ENCODE results near the gene COL2A1. TPM values are rescaled to one million over a fixed set of nuclear protein-coding genes. Genes with fewer than 3 reads are reported as not detected.

The COL2A1 gene
- total RNA-seq, 1 experiment from 2014 or later, result 10.8 TPM

DNA sequence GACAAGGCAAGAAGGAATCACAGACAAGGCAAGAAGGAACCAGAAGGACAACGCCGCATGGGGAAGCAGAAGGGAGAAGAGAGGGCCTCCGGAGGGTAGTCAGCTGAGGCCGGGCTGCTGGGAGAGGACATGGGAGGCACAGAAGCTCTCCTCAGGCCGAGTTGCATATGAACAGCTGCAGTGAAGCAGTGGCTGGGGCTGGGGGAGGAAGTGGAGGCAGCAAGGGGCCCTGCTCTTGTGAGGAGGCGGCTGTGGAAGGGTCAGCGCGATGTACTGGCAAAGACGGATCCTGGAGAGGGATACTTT, 62.8 kb downstream of the COL2A1 start:
- H3K36me3 Mint-ChIP-seq (ENCODE audit: insufficient read depth in 1 of 3, low read depth in 3 of 3), result no peaks in the 10 kb centered on the region
- Histone ChIP-seq H2AK5ac (ENCODE audit: insufficient read length, low read length) (no peak overlapping the region), H3K23me2 (ENCODE audit: insufficient read length, low read depth, low read length, poor library complexity, severe bottlenecking) (peaks cover 2% of the 10 kb centered on the region), H3K14ac (ENCODE audit: insufficient read depth, low read length) (0 out of 2 replicates have a peak overlapping the region, but pooled peaks have one; percentile 16), H3K79me2 (ENCODE audit: insufficient read depth, low read length) (no peaks in the 10 kb centered on the region), H3K27me3 (ENCODE audit: insufficient read depth, low read length) (no peaks in the 10 kb centered on the region), H4K5ac (ENCODE audit: insufficient read length, low read depth, low read length) (no peak overlapping the region), H3T11ph (ENCODE audit: low read length) (no peak overlapping the region), H2BK15ac (ENCODE audit: low read depth, low read length) (no peak overlapping the region), H3K4me1 (ENCODE audit: insufficient read depth, low read length) (no peaks in the 10 kb centered on the region), H3K18ac (ENCODE audit: insufficient read length, low read depth, low read length) (no peak overlapping the region), H4K91ac (ENCODE audit: insufficient read length, low read depth, low read length) (no peak overlapping the region), H3K79me1 (ENCODE audit: insufficient read depth, low read depth, low read length, poor library complexity, severe bottlenecking) (no peaks in the 10 kb centered on the region), H3K27ac (ENCODE audit: insufficient read length, low read depth, low read length) (no peak overlapping the region), H3K56ac (ENCODE audit: insufficient read length, low read depth, low read length) (no peak overlapping the region), H4K8ac (replicated peaks; ENCODE audit: insufficient read length, low read depth, low read length) (no peak overlapping the region), H3K4ac (ENCODE audit: low read depth, low read length) (no peak overlapping the region), H3K9ac (ENCODE audit: extremely low read depth, insufficient read length, low read length) (no peak overlapping the region), H2AFZ (ENCODE audit: low read length) (no peak overlapping the region), H2BK20ac (ENCODE audit: low read depth, low read length, poor library complexity, severe bottlenecking) (no peak overlapping the region), H2BK120ac (ENCODE audit: low read depth, low read length, poor library complexity, severe bottlenecking) (no peak overlapping the region), H3K9me3 (ENCODE audit: control insufficient read depth, low read depth, low read length) (no peaks in the 10 kb centered on the region), H2BK5ac (ENCODE audit: insufficient read length, low read length) (no peak overlapping the region), H3K23ac (ENCODE audit: insufficient read length, low read depth, low read length) (no peak overlapping the region), H4K20me1 (ENCODE audit: control insufficient read depth, insufficient read depth, insufficient read length) (peaks cover 2% of the 10 kb centered on the region), H2BK12ac (ENCODE audit: insufficient read length, low read depth, low read length) (no peak overlapping the region), H3K4me2 (ENCODE audit: insufficient read depth, insufficient read length, low read length) (no peak overlapping the region)
- no CpG with 5 or more reads among the region's 9 CpGs for WGBS (ENCODE audit: extremely low coverage, insufficient read length, low lambda C conversion rate)
- TF ChIP-seq, protein P1, sequence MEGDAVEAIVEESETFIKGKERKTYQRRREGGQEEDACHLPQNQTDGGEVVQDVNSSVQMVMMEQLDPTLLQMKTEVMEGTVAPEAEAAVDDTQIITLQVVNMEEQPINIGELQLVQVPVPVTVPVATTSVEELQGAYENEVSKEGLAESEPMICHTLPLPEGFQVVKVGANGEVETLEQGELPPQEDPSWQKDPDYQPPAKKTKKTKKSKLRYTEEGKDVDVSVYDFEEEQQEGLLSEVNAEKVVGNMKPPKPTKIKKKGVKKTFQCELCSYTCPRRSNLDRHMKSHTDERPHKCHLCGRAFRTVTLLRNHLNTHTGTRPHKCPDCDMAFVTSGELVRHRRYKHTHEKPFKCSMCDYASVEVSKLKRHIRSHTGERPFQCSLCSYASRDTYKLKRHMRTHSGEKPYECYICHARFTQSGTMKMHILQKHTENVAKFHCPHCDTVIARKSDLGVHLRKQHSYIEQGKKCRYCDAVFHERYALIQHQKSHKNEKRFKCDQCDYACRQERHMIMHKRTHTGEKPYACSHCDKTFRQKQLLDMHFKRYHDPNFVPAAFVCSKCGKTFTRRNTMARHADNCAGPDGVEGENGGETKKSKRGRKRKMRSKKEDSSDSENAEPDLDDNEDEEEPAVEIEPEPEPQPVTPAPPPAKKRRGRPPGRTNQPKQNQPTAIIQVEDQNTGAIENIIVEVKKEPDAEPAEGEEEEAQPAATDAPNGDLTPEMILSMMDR (conservative IDR thresholded peaks at IDR 0.05), result no peak
- peaks cover 33% of the 10 kb centered on the region for H3K27me3 Mint-ChIP-seq (ENCODE audit: low read depth)
- H3K4me3 Mint-ChIP-seq, result no peak overlapping the region
- no peak overlapping the region for H3K27ac Mint-ChIP-seq
- peak; percentile 46 for DNase-seq
- peaks cover 9 to 20% of the 10 kb centered on the region in 2 experiments for H3K4me1 Mint-ChIP-seq
- H3K9me3 Mint-ChIP-seq, result no peaks in the 10 kb centered on the region; a peak in 1 of 5 replicates

Measured in H9 (cell line).